Body of pancreas (tissue), 4 donors: Measurements from ENCODE around the gene TEKT3.

Source experiments
- CTCF ChIP-seq, 7 experiments: fragments of 450-650 bp in 4 of 7; fragments of 200-600 bp in 3 of 7; sonication (generic) in 3 of 7; IDR thresholded peaks; one replicate each; pipeline ENCODE4 v1.5.1; 2016 to 2019; ENCODE audit warnings: antibody characterized with exemption in 7 of 7
- POLR2A ChIP-seq, 3 donors: fragments of 450-650 bp; IDR thresholded peaks; one replicate each; pipeline ENCODE4 v1.6.1; 2016; ENCODE audit warnings: antibody characterized with exemption in 3 of 3, mild to moderate bottlenecking in 2 of 3

GRCh38 chr17:15274017-15274416, 67.4 kb downstream of the TEKT3 start:
- TF ChIP-seq CTCF (IDR thresholded peaks at IDR 0.05), result no peak
- no peak for TF ChIP-seq POLR2A (IDR thresholded peaks at IDR 0.05)
